HEK293 (cell line): ENCODE results near the gene DGKG.

Experiments used
- CTCF ChIA-PET: fragments of 350-600 bp; formaldehyde crosslinking; extraction: SDS; loops from one replicate; lab custom pipeline; 2021; ENCODE audit warnings: antibody characterized with exemption; lab: Yijun Ruan, JAX
- POLR2A ChIA-PET: fragments of 300-600 bp; formaldehyde crosslinking; extraction: SDS; loops from one replicate; lab custom pipeline; 2020; ENCODE audit warnings: antibody characterized with exemption, inconsistent platforms; lab: Yijun Ruan, JAX
- H3K27ac ChIP-seq: fragments of 200-500 bp; sonication (Bioruptor generic); 2 replicates; pipeline ENCODE4 v1.5.1; 2014; ENCODE audit warnings: low read depth, low read length, control low read depth, inconsistent platforms; ENCODE audit errors: extremely low read depth
- H3K36me3 ChIP-seq, 2 experiments: fragments of 200-500 bp in 1 of 2; sonication (Bioruptor generic) in 1 of 2; 1 replicate in 1 of 2; 2 replicates in 1 of 2; pipeline ENCODE4 v1.5.1; 2014 to 2017; ENCODE audit warnings: inconsistent platforms in 2 of 2, low read length in 2 of 2; ENCODE audit not compliant: control insufficient read depth in 2 of 2, insufficient read depth in 1 of 2
- H3K4me1 ChIP-seq: fragments of 200-500 bp; sonication (Bioruptor generic); 2 replicates; pipeline ENCODE4 v1.5.1; 2014; ENCODE audit warnings: mild to moderate bottlenecking, low read length, inconsistent platforms; ENCODE audit not compliant: control insufficient read depth, insufficient read depth
- H3K4me3 ChIP-seq: 2 replicates; pipeline ENCODE4 v1.5.1; 2011; ENCODE audit warnings: low read depth, mild to moderate bottlenecking, control low read depth, low read length, moderate library complexity
- H3K9me3 ChIP-seq: fragments of 200-500 bp; sonication (Bioruptor generic); 2 replicates; pipeline ENCODE4 v1.5.1; 2014; ENCODE audit warnings: low read depth, low read length, inconsistent platforms; ENCODE audit not compliant: control insufficient read depth, insufficient read depth
- EGR2 ChIP-seq: fragments of 450-650 bp; formaldehyde crosslinking; IDR thresholded peaks from 2 replicates; pipeline ENCODE4 v1.5.1; 2016; ENCODE audit warnings: low read depth, missing biosample characterization, missing genetic modification characterization
- PRDM10 ChIP-seq: fragments of 450-650 bp; formaldehyde crosslinking; IDR thresholded peaks from 2 replicates; pipeline ENCODE4 v1.5.1; 2016; ENCODE audit warnings: missing biosample characterization, missing genetic modification characterization
- ZFHX2 ChIP-seq: fragments of 450-650 bp; formaldehyde crosslinking; conservative IDR thresholded peaks from 2 replicates; pipeline ENCODE4 v1.5.1; 2016; ENCODE audit warnings: missing biosample characterization, missing genetic modification characterization
- ZNF138 ChIP-seq: fragments of 450-650 bp; formaldehyde crosslinking; IDR thresholded peaks from 2 replicates; pipeline ENCODE4 v1.5.1; 2016; ENCODE audit warnings: missing biosample characterization, missing genetic modification characterization, borderline replicate concordance
- ZNF280D ChIP-seq: fragments of 450-650 bp; formaldehyde crosslinking; IDR thresholded peaks from 2 replicates; pipeline ENCODE4 v1.5.1; 2016; ENCODE audit warnings: missing biosample characterization, missing genetic modification characterization
- ZNF324 ChIP-seq: fragments of 450-650 bp; formaldehyde crosslinking; IDR thresholded peaks from 2 replicates; pipeline ENCODE4 v1.5.1; 2016; ENCODE audit warnings: missing biosample characterization, missing genetic modification characterization
- ZNF341 ChIP-seq: fragments of 450-650 bp; formaldehyde crosslinking; IDR thresholded peaks from 2 replicates; pipeline ENCODE4; 2016; ENCODE audit warnings: low read depth, missing biosample characterization, missing genetic modification characterization
- ZNF398 ChIP-seq: fragments of 450-650 bp; formaldehyde crosslinking; IDR thresholded peaks from 2 replicates; pipeline ENCODE4 v1.5.1; 2017; ENCODE audit warnings: missing biosample characterization, missing genetic modification characterization
- ZNF707 ChIP-seq: fragments of 450-650 bp; formaldehyde crosslinking; IDR thresholded peaks from 2 replicates; pipeline ENCODE4 v1.5.1; 2016; ENCODE audit warnings: missing biosample characterization, missing genetic modification characterization
- ZSCAN16 ChIP-seq: fragments of 450-650 bp; formaldehyde crosslinking; IDR thresholded peaks from 2 replicates; pipeline ENCODE4 v1.5.1; 2016; ENCODE audit warnings: missing biosample characterization, missing genetic modification characterization

Gene DGKG

GRCh38 chr3:186167646-186168395 lies 194.2 kb downstream of the DGKG start:
- TF ChIP-seq PRDM10: 0 out of 2 replicates have a peak, but pooled peaks have one; percentile 10
- TF ChIP-seq ZNF707 (tag by site-specific recombination): no peak
- TF ChIP-seq ZNF341 (tag by site-specific recombination): no peak
- no peak for TF ChIP-seq ZNF280D (tag by site-specific recombination)
- Histone ChIP-seq H3K9me3 (no peaks in the 10 kb centered on the region), H3K36me3 (no peaks in the 10 kb centered on the region), H3K4me3 (no peak overlapping the region), H3K27ac (no peak overlapping the region), H3K4me1 (peaks cover 8% of the 10 kb centered on the region; the same call in 1 of the 2 replicates)
- ChIA-PET POLR2A (no interaction called here), CTCF (no interaction called here)

- CTCF ChIA-PET: interaction anchor here (0.7 kb wide), 1 partner anchor 141 kb away, joined by 3 read pairs; no protein-coding TSS in a partner anchor
- no peaks in the 10 kb centered on the region for H3K9me3 ChIP-seq
- TF ChIP-seq ZFHX2 (tag by site-specific recombination) (peak; percentile 94), EGR2 (tag by site-specific recombination) (peak; percentile 94), ZSCAN16 (tag by site-specific recombination) (no peak), ZNF138 (no peak), ZNF398 (peak; percentile 83), ZNF324 (tag by site-specific recombination) (0 out of 2 replicates have a peak, but pooled peaks have one; percentile 10)
- TF ChIP-seq, all 188 proteins: peak for 4
- POLR2A ChIA-PET: no interaction called here
- Histone ChIP-seq H3K4me1 (peaks cover 8% of the 10 kb centered on the region; the same call in 1 of the 2 replicates), H3K36me3 (no peaks in the 10 kb centered on the region), H3K27ac (no peak overlapping the region), H3K4me3 (no peak overlapping the region)
These were observed 195.3 kb downstream of the DGKG start for GRCh38 chr3:186166491-186167288.
